B cell (primary cell): ENCODE measurements around the gene FABP3. TPM values are rescaled to one million over a fixed set of nuclear protein-coding genes. Genes with fewer than 3 reads are reported as not detected.

Experiments used
- ATAC-seq: fragments of 200-7000 bp; cut with Tn5 transposase; one replicate; pipeline ENCODE4 v1.10.0; 2021; ENCODE audit warnings: low read depth, mild to moderate bottlenecking, moderate number of reproducible peaks, moderate library complexity
- CTCF ChIA-PET: fragments of 350-600 bp; sonication (Branson Sonifier 250); formaldehyde crosslinking; loops from one replicate; lab custom pipeline; 2021; ENCODE audit warnings: antibody characterized with exemption, inconsistent platforms; lab: Charles Lee
- POLR2A ChIA-PET: fragments of 350-600 bp; sonication (Branson Sonifier 250); formaldehyde crosslinking; loops from one replicate; lab custom pipeline; 2021; ENCODE audit warnings: antibody characterized with exemption; lab: Charles Lee
- DNase-seq: peaks from one replicate; pipeline ENCODE4 v3.0.0; 2013
- H2AFZ ChIP-seq: 2 replicates; pipeline ENCODE4 v1.6.1; 2012; ENCODE audit warnings: mild to moderate bottlenecking, low read depth, low read length; ENCODE audit not compliant: insufficient read depth, poor library complexity, severe bottlenecking
- H3K27ac ChIP-seq, 2 donors: 1 replicate in 1 of 2; 2 replicates in 1 of 2; pipeline ENCODE4 v1.5.1; 2012 to 2013; ENCODE audit warnings: low read length in 2 of 2, mild to moderate bottlenecking in 2 of 2, moderate library complexity in 1 of 2
- H3K27me3 ChIP-seq, 4 experiments: fragments of 200-600 bp in 1 of 4; sonication (generic) in 1 of 4; replicated peaks in 1 of 4; 1 replicate in 2 of 4; 2 replicates in 2 of 4; pipeline versions ENCODE4 v1.6.1 to v1.7.0; 2013 to 2016; ENCODE audit warnings: low read length in 3 of 4, mild to moderate bottlenecking in 2 of 4, mixed read lengths in 1 of 4, moderate library complexity in 1 of 4; ENCODE audit not compliant: insufficient read depth in 4 of 4, control insufficient read depth in 3 of 4; ENCODE audit errors: control extremely low read depth in 1 of 4
- H3K36me3 ChIP-seq, 2 experiments: replicated peaks in 1 of 2; 1 replicate in 1 of 2; 2 replicates in 1 of 2; pipeline versions ENCODE4 v1.6.1 to v1.7.1; 2013; ENCODE audit warnings: low read length in 1 of 2; ENCODE audit not compliant: insufficient read depth in 2 of 2, control insufficient read depth in 1 of 2; ENCODE audit errors: control extremely low read depth in 1 of 2, extremely low read depth in 1 of 2
- H3K4me1 ChIP-seq, 2 donors: fragments of 200-600 bp in 1 of 2; sonication (generic) in 1 of 2; 1 replicate in 1 of 2; 2 replicates in 1 of 2; pipeline versions ENCODE4 v1.5.1 to v1.6.1; 2013 to 2017; ENCODE audit warnings: low read length in 2 of 2; ENCODE audit not compliant: control insufficient read depth in 2 of 2, insufficient read depth in 2 of 2
- H3K4me2 ChIP-seq: replicated peaks from 2 replicates; pipeline ENCODE3; 2012; ENCODE audit warnings: mild to moderate bottlenecking, low read depth, low read length; ENCODE audit not compliant: poor library complexity, severe bottlenecking
- H3K4me3 ChIP-seq, 5 experiments: fragments of 200-600 bp in 1 of 5; sonication (generic) in 1 of 5; 1 replicate in 3 of 5; 2 replicates in 2 of 5; pipeline versions ENCODE4 v1.5.1 to v1.7.0; 2011 to 2016; ENCODE audit warnings: low read length in 4 of 5, mild to moderate bottlenecking in 4 of 5, low read depth in 2 of 5, control low read depth in 1 of 5, moderate library complexity in 1 of 5; ENCODE audit not compliant: insufficient read depth in 1 of 5; ENCODE audit errors: control extremely low read depth in 1 of 5, extremely low read depth in 1 of 5
- H3K79me2 ChIP-seq: fragments of 200-600 bp; sonication (generic); one replicate; pipeline ENCODE4 v1.6.0; 2016; ENCODE audit warnings: low read length; ENCODE audit not compliant: control insufficient read depth, insufficient read depth
- H3K9ac ChIP-seq: fragments of 200-600 bp; sonication (generic); 2 replicates; pipeline ENCODE4 v1.6.1; 2017; ENCODE audit warnings: mild to moderate bottlenecking, low read length, moderate library complexity
- H3K9me3 ChIP-seq, 3 donors: one replicate each; pipeline versions ENCODE4 v1.6.1 to v1.7.1; 2013; ENCODE audit warnings: low read length in 2 of 3; ENCODE audit not compliant: control insufficient read depth in 2 of 3, insufficient read depth in 1 of 3; ENCODE audit errors: control extremely low read depth in 1 of 3
- H4K20me1 ChIP-seq: 2 replicates; pipeline ENCODE4 v1.6.0; 2012; ENCODE audit warnings: mild to moderate bottlenecking, low read length; ENCODE audit not compliant: insufficient read depth, control insufficient read depth, poor library complexity, severe bottlenecking
- H3K27ac Mint-ChIP-seq: one replicate; pipeline ENCODE4 v1.8.0; 2021; ENCODE audit warnings: mixed read lengths
- H3K27me3 Mint-ChIP-seq: one replicate; pipeline ENCODE4 v1.8.0; 2021; ENCODE audit warnings: mixed read lengths
- H3K4me1 Mint-ChIP-seq: one replicate; pipeline ENCODE4 v1.8.0; 2021; ENCODE audit warnings: mixed read lengths
- H3K4me3 Mint-ChIP-seq: one replicate; pipeline ENCODE4 v1.8.0; 2021; ENCODE audit warnings: mixed read lengths
- H3K9me3 Mint-ChIP-seq: one replicate; pipeline ENCODE4 v1.8.0; 2022; ENCODE audit warnings: mixed read lengths; ENCODE audit not compliant: insufficient read depth
- EZH2 ChIP-seq: IDR thresholded peaks from 2 replicates; pipeline ENCODE4 v1.6.1; 2012; ENCODE audit warnings: borderline replicate concordance, low read depth, mild to moderate bottlenecking, moderate library complexity, low read length; ENCODE audit not compliant: insufficient read depth, poor library complexity, severe bottlenecking
- WGBS: methylation state at CpG from one replicate; pipeline ENCODE4 v1.1.5; 2013; ENCODE audit warnings: missing lambda C conversion rate; ENCODE audit not compliant: insufficient coverage; 5-methylcytosine and 5-hydroxymethylcytosine counted together
- intact Hi-C: fragments of 100-400 bp; cut with micrococcal nuclease; formaldehyde crosslinking; loops from one replicate; pipeline ENCODE4 v1.10.0; 2022
- polyA plus RNA-seq: library from polyadenylated mRNA; depleted of rRNA; stranded (reverse); fragments of >200 nt; gene quantifications from 2 replicates; pipeline ENCODE4 v1.2.3, GENCODE V29; 2012
- total RNA-seq, 2 donors: library from RNA; stranded (reverse); fragments of 120-200 nt in 1 of 2; gene quantifications; 1 replicate in 1 of 2; 2 replicates in 1 of 2; pipeline versions ENCODE4 v1.2.3 to v1.2.4, GENCODE V29; 2013 to 2022
- TF ChIP-seq, protein P1 (sequence below): fragments of 200-600 bp; IDR thresholded peaks from one replicate; pipeline ENCODE4 v1.8.0; 2022; ENCODE audit warnings: antibody characterized with exemption, mild to moderate bottlenecking

Gene FABP3
- total and polyA plus RNA-seq, 2 donors (not counting 1 experiment from before 2014, with no cell fraction given): not detected

- Histone ChIP-seq H3K9me3 (no peaks in the 10 kb centered on the region), H3K4me1 (peaks cover 8 to 13% of the 10 kb centered on the region in 2 donors), H2AFZ (no peak overlapping the region), H3K79me2 (no peaks in the 10 kb centered on the region), H3K9ac (no peak overlapping the region), H3K4me3 (no peak overlapping the region), H3K36me3 (no peaks in the 10 kb centered on the region), H3K4me2 (no peak overlapping the region), H3K27me3 (no peaks in the 10 kb centered on the region), H3K27ac (no peak overlapping the region), H4K20me1 (no peaks in the 10 kb centered on the region)
- CTCF ChIA-PET: interaction anchor here (0.6 to 1.5 kb wide), 3 partner anchors 20 to 158 kb away, joined by 3 to 6 read pairs (median 4); no protein-coding TSS in a partner anchor
- ATAC-seq (no peak), DNase-seq (no peak)
- Mint-ChIP-seq H3K27me3 (peaks cover 15% of the 10 kb centered on the region), H3K4me3 (no peak overlapping the region), H3K27ac (no peak overlapping the region), H3K4me1 (peaks cover 10% of the 10 kb centered on the region), H3K9me3 (no peaks in the 10 kb centered on the region)
- TF ChIP-seq EZH2: no peak
- TF ChIP-seq, protein P1, sequence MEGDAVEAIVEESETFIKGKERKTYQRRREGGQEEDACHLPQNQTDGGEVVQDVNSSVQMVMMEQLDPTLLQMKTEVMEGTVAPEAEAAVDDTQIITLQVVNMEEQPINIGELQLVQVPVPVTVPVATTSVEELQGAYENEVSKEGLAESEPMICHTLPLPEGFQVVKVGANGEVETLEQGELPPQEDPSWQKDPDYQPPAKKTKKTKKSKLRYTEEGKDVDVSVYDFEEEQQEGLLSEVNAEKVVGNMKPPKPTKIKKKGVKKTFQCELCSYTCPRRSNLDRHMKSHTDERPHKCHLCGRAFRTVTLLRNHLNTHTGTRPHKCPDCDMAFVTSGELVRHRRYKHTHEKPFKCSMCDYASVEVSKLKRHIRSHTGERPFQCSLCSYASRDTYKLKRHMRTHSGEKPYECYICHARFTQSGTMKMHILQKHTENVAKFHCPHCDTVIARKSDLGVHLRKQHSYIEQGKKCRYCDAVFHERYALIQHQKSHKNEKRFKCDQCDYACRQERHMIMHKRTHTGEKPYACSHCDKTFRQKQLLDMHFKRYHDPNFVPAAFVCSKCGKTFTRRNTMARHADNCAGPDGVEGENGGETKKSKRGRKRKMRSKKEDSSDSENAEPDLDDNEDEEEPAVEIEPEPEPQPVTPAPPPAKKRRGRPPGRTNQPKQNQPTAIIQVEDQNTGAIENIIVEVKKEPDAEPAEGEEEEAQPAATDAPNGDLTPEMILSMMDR: no peak
- POLR2A ChIA-PET: no interaction called here
- intact Hi-C loops: no loop called here
- 100% methylated on average over 7 of the region's 7 CpGs for WGBS
These were observed 17.2 kb upstream of the FABP3 start for GRCh38 chr1:31390071-31390470.

- intact Hi-C loops: no loop called here
- H3K27ac Mint-ChIP-seq: no peak overlapping the region
- peaks cover 5% of the 10 kb centered on the region for H3K4me1 Mint-ChIP-seq
- Histone ChIP-seq H3K27me3 (no peaks in the 10 kb centered on the region), H3K4me3 (no peak overlapping the region), H3K4me2 (no peak overlapping the region), H3K4me1 (peaks cover 5 to 8% of the 10 kb centered on the region in 2 donors), H3K36me3 (no peaks in the 10 kb centered on the region), H3K79me2 (no peaks in the 10 kb centered on the region), H3K9me3 (no peaks in the 10 kb centered on the region), H3K27ac (no peak overlapping the region), H4K20me1 (no peaks in the 10 kb centered on the region), H2AFZ (no peak overlapping the region), H3K9ac (no peak overlapping the region)
- TF ChIP-seq, protein P1: no peak
- no peak for TF ChIP-seq EZH2
- ChIA-PET POLR2A (no interaction called here), CTCF (interaction anchor here (0.6 to 0.8 kb wide), 2 partner anchors 19 to 159 kb away, joined by 3 to 6 read pairs; no protein-coding TSS in a partner anchor)
- DNase-seq (no peak), ATAC-seq (no peak)
- H3K4me3 Mint-ChIP-seq: no peak overlapping the region
- WGBS: 100% methylated on average over 1 of the region's 7 CpGs
- H3K27me3 Mint-ChIP-seq: peaks cover 15% of the 10 kb centered on the region
- no peaks in the 10 kb centered on the region for H3K9me3 Mint-ChIP-seq
These were observed 16.7 kb upstream of the FABP3 start for GRCh38 chr1:31389616-31390015.
